ENCODE measurements around the gene ERC2. TPM values are rescaled to one million over a fixed set of nuclear protein-coding genes. Genes with fewer than 3 reads are reported as not detected.

Gene ERC2
- total RNA-seq, 2 donors from 2014 or later = 1.2 TPM; not detected in 1

DNA sequence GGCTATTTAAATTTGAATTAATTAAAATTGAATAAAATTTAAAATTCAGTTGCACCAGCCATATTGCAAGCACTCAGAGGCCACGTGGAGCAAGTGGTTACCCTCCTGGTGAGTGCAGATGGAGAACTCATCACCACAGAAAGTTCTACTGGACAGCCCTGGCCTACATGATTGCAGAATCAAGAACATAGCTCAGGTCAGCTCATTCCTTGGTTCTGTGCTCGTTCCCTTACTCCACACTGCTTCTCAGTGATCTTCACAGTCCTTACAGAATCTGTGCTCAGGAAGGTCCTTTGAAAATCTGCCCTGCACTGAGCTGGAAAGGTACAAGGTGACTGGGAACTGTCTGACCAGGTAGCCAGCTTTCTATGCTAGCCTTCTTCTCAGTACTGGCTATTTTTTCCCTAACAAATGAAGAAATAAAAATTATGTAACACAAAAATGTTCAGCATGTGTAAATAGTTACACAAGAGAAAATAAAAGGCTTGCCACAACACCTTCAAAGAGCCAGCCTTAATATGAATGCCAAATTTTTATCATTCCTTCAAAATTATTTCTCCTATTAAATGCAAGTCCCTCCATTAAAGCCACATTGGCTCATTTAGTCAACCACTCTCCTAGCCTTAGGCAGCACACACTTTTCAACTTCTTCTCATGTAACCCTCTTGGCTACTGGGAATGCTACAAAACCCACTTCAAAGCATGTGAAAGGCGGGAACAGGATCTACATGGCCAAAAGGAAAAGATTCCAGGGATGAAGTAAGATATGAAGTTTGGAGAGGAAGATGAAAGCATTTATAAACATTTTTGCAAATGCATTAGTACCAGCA is 654.8 kb downstream of the ERC2 start:
- ATAC-seq (ENCODE audit: insufficient number of reproducible peaks, low FRiP score, low read depth) (no peak), DNase-seq (ENCODE audit: low spot score) (no peak)
- TF ChIP-seq, protein P1, sequence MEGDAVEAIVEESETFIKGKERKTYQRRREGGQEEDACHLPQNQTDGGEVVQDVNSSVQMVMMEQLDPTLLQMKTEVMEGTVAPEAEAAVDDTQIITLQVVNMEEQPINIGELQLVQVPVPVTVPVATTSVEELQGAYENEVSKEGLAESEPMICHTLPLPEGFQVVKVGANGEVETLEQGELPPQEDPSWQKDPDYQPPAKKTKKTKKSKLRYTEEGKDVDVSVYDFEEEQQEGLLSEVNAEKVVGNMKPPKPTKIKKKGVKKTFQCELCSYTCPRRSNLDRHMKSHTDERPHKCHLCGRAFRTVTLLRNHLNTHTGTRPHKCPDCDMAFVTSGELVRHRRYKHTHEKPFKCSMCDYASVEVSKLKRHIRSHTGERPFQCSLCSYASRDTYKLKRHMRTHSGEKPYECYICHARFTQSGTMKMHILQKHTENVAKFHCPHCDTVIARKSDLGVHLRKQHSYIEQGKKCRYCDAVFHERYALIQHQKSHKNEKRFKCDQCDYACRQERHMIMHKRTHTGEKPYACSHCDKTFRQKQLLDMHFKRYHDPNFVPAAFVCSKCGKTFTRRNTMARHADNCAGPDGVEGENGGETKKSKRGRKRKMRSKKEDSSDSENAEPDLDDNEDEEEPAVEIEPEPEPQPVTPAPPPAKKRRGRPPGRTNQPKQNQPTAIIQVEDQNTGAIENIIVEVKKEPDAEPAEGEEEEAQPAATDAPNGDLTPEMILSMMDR (IDR thresholded peaks at IDR 0.05) = no peak
- no peaks in the 10 kb centered on the region for H3K4me1 ChIP-seq (ENCODE audit: control insufficient read depth in 1 of 2, low read depth in 2 of 2)
- H3K9me3 ChIP-seq = no peaks in the 10 kb centered on the region
- H3K4me3 ChIP-seq = no peak overlapping the region
- H3K27me3 ChIP-seq (replicated peaks; ENCODE audit: insufficient read depth) = no peaks in the 10 kb centered on the region
- no peaks in the 10 kb centered on the region for H3K36me3 ChIP-seq
- H3K27ac ChIP-seq = no peak overlapping the region

DNA sequence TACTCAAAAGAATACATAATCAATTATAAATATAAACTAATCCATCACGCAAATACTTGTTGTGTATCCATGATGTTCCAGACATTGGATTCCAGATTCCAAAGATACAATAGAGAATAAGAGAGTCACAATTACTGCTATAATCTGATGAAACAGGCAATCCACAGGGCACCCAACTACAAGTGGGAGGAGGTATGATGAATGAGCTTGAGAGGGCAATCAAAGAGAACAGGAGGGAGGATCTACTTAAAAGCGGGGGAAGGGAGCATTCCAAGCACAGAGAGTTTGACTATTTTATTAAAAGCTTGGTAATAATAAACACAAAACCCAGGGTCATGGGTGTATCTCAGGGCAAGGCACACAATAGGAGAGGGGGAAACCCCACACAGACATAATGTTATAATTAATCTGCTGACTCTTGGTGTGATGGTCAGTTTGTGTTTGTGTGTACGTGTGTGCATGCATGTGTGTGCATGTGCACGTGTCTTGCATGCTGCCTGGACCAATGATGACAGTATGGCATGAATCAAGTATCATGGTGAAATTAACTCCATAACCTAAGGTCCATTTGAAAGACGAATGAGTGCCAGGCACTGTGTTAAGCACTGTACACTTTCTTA is 655.8 kb downstream of the ERC2 start:
- H3K4me1 ChIP-seq (ENCODE audit: control insufficient read depth in 1 of 2, low read depth in 2 of 2) = no peaks in the 10 kb centered on the region

DNA sequence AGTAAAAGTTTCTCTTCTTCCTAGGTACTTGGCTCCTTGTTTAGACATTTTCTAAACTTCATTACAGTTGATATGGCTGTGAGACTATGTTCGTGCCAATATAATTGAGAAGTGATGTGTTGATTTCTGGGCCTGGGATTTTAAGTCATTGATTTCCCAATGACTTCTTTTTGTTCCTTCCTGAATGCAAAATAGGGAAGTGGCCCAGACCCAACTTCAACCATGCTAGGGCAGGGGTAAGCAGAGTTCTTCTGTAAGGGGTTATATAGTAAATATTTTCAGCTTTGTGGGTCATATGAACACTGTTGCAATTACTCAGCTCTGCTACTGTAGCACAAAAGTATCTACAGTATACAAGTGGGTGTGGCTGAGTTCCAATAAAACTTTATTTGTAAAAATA is 661.1 kb downstream of the ERC2 start:
- TF ChIP-seq, protein P1 (IDR thresholded peaks at IDR 0.05) = no peak
- no peak for DNase-seq (ENCODE audit: low spot score)
- ATAC-seq (ENCODE audit: insufficient number of reproducible peaks, low FRiP score, low read depth) = no peak
- Histone ChIP-seq H3K9me3 (no peaks in the 10 kb centered on the region), H3K4me1 (ENCODE audit: control insufficient read depth in 1 of 2, low read depth in 2 of 2) (no peaks in the 10 kb centered on the region), H3K36me3 (no peaks in the 10 kb centered on the region), H3K4me3 (no peak overlapping the region), H3K27me3 (replicated peaks; ENCODE audit: insufficient read depth) (no peaks in the 10 kb centered on the region), H3K27ac (no peak overlapping the region)

More for the DNA sequence above, 655.8 kb downstream of the ERC2 start:
- no peaks in the 10 kb centered on the region for H3K9me3 ChIP-seq
- TF ChIP-seq, protein P1 (IDR thresholded peaks at IDR 0.05) = no peak
- no peak overlapping the region for H3K27ac ChIP-seq
- H3K27me3 ChIP-seq (replicated peaks; ENCODE audit: insufficient read depth) = no peaks in the 10 kb centered on the region
- DNase-seq (ENCODE audit: low spot score) (no peak), ATAC-seq (ENCODE audit: insufficient number of reproducible peaks, low FRiP score, low read depth) (no peak)
- H3K4me3 ChIP-seq = no peak overlapping the region
- no peaks in the 10 kb centered on the region for H3K36me3 ChIP-seq

DNA sequence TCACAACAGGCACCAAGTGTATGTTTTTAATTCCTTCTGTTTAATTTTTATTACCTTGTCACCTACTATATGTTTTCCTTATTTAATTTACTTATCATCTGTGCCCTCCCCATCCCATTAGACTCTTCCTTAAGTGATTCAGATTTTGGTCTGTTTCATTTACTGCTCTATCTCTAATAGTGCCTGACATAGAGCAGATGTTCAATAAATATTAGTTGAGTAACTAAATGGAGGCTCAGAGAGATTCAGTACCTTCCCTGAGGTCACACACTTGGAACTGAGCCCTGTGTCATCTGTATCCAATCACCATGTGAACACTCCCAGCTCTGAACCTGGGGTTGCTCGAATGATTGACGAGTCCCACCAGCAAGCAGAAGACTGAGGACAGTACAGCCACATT is 663.1 kb downstream of the ERC2 start:
- H3K27ac ChIP-seq = no peak overlapping the region
- no peaks in the 10 kb centered on the region for H3K4me1 ChIP-seq (ENCODE audit: control insufficient read depth in 1 of 2, low read depth in 2 of 2)
- TF ChIP-seq, protein P1 (IDR thresholded peaks at IDR 0.05) = no peak
- H3K4me3 ChIP-seq = no peak overlapping the region
- ATAC-seq (ENCODE audit: insufficient number of reproducible peaks, low FRiP score, low read depth) = no peak
- H3K9me3 ChIP-seq = no peaks in the 10 kb centered on the region
- H3K36me3 ChIP-seq = no peaks in the 10 kb centered on the region
- no peaks in the 10 kb centered on the region for H3K27me3 ChIP-seq (replicated peaks; ENCODE audit: insufficient read depth)
- no peak for DNase-seq (ENCODE audit: low spot score)
